Hepatocyte (in vitro differentiated cells): ENCODE measurements around the gene OTX1.

ENCODE experiments used
- EZH2phosphoT487 ChIP-seq: fragments of 200-600 bp; sonication (generic); IDR thresholded peaks from one replicate; pipeline ENCODE4 v1.6.1; 2018; ENCODE audit warnings: antibody characterized with exemption, mild to moderate bottlenecking, low read depth, moderate library complexity; ENCODE audit not compliant: unreplicated experiment, severe bottlenecking
- TF ChIP-seq, protein P1 (sequence below): fragments of 200-600 bp; sonication (generic); IDR thresholded peaks from 2 replicates; pipeline ENCODE4 v1.5.1; 2016; ENCODE audit warnings: antibody characterized with exemption, mild to moderate bottlenecking; ENCODE audit not compliant: poor library complexity

DNA sequence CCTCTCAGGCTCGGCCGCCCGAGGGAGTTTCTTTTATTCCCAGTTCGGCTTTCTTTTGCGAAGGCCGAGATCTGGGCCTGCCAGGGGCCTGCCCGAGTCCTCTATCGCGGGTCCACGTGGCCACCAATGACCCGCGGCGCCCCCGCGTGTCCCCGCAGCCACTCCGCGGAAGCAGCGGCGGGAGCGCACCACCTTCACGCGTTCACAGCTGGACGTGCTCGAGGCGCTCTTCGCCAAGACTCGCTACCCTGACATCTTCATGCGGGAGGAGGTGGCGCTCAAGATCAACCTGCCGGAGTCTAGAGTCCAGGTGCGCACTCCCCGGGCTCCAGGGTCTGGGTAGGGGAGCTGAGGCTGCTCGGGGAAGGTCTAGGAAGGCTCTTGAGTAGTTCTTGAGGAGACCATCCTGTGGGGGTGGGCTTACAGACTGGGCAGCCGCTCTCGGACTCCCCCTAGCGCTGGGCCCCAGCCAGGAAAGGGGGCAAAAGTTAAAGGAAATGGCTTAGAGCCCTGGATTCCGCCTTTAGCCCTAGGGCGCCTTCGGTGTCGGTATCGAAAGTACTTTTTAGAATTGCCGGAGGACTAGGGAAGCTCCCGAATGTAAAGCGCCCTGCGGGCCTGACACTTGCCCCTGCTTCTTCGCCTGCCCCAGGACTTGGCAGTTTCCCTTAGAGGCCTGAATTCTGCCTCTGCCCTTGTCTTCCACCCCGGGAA, 3.4 kb downstream of the OTX1 start:
- TF ChIP-seq, protein P1, sequence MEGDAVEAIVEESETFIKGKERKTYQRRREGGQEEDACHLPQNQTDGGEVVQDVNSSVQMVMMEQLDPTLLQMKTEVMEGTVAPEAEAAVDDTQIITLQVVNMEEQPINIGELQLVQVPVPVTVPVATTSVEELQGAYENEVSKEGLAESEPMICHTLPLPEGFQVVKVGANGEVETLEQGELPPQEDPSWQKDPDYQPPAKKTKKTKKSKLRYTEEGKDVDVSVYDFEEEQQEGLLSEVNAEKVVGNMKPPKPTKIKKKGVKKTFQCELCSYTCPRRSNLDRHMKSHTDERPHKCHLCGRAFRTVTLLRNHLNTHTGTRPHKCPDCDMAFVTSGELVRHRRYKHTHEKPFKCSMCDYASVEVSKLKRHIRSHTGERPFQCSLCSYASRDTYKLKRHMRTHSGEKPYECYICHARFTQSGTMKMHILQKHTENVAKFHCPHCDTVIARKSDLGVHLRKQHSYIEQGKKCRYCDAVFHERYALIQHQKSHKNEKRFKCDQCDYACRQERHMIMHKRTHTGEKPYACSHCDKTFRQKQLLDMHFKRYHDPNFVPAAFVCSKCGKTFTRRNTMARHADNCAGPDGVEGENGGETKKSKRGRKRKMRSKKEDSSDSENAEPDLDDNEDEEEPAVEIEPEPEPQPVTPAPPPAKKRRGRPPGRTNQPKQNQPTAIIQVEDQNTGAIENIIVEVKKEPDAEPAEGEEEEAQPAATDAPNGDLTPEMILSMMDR, result peak; percentile 29
- TF ChIP-seq EZH2phosphoT487, result peak; percentile 46
